OCI-LY7 (cell line): ENCODE measurements around the gene CPNE4.

ENCODE experiments used
- EZH2phosphoT487 ChIP-seq: fragments of 200-600 bp; sonication (generic); IDR thresholded peaks from 2 replicates; pipeline ENCODE4 v1.6.1; 2018; ENCODE audit warnings: low read depth, borderline replicate concordance, mild to moderate bottlenecking, mixed run types, antibody characterized with exemption, low read length, moderate library complexity, mixed read lengths
- TF ChIP-seq, protein P1 (sequence below): fragments of 200-600 bp; sonication (generic); conservative IDR thresholded peaks from 2 replicates; pipeline ENCODE4 v1.5.1; 2014; ENCODE audit warnings: mild to moderate bottlenecking, antibody characterized with exemption, low read length, moderate library complexity, mixed read lengths

- TF ChIP-seq, protein P1, sequence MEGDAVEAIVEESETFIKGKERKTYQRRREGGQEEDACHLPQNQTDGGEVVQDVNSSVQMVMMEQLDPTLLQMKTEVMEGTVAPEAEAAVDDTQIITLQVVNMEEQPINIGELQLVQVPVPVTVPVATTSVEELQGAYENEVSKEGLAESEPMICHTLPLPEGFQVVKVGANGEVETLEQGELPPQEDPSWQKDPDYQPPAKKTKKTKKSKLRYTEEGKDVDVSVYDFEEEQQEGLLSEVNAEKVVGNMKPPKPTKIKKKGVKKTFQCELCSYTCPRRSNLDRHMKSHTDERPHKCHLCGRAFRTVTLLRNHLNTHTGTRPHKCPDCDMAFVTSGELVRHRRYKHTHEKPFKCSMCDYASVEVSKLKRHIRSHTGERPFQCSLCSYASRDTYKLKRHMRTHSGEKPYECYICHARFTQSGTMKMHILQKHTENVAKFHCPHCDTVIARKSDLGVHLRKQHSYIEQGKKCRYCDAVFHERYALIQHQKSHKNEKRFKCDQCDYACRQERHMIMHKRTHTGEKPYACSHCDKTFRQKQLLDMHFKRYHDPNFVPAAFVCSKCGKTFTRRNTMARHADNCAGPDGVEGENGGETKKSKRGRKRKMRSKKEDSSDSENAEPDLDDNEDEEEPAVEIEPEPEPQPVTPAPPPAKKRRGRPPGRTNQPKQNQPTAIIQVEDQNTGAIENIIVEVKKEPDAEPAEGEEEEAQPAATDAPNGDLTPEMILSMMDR = no peak
- no peak for TF ChIP-seq EZH2phosphoT487
These were observed 33.8 kb downstream of the CPNE4 start for GRCh38 chr3:132001036-132001435.
